Keratinocyte (primary cell): Measurements from ENCODE around the gene MEGF10. TPM values are rescaled to one million over a fixed set of nuclear protein-coding genes. Genes with fewer than 3 reads are reported as not detected.

Source experiments
- DNase-seq: peaks from one replicate; pipeline ENCODE4 v3.0.0-alpha.2; 2011; ENCODE audit warnings: low read depth, missing footprints, low spot score
- FAIRE-seq: peaks from 2 replicates; lab custom pipeline; 2011; peaks lifted over from hg19 to GRCh38; lab: Jason Lieb, UNC
- H2AFZ ChIP-seq: 2 replicates; pipeline ENCODE4 v1.6.0; 2012; ENCODE audit warnings: low read length, control low read depth, inconsistent platforms; ENCODE audit not compliant: control insufficient read depth
- H3K27ac ChIP-seq: 2 replicates; pipeline ENCODE4 v1.5.1; 2011; ENCODE audit warnings: low read length; ENCODE audit not compliant: control insufficient read depth, insufficient read depth
- H3K27me3 ChIP-seq: 3 replicates; pipeline ENCODE4 v1.6.0; 2011; ENCODE audit warnings: low read length; ENCODE audit not compliant: control insufficient read depth, insufficient read depth; ENCODE audit errors: extremely low read depth
- H3K36me3 ChIP-seq, 2 experiments: 2 replicates in 1 of 2; 3 replicates in 1 of 2; pipeline ENCODE4 v1.5.1; 2011; ENCODE audit warnings: low read length in 2 of 2, mild to moderate bottlenecking in 1 of 2; ENCODE audit not compliant: control insufficient read depth in 2 of 2, insufficient read depth in 2 of 2; ENCODE audit errors: extremely low read depth in 1 of 2
- H3K4me1 ChIP-seq: 3 replicates; pipeline ENCODE4 v1.5.1; 2011; ENCODE audit warnings: low read length; ENCODE audit not compliant: control insufficient read depth, insufficient read depth; ENCODE audit errors: extremely low read depth
- H3K4me2 ChIP-seq: 3 replicates; pipeline ENCODE4 v1.6.0; 2011; ENCODE audit warnings: low read depth, low read length; ENCODE audit not compliant: control insufficient read depth, insufficient read depth; ENCODE audit errors: extremely low read depth
- H3K4me3 ChIP-seq, 3 experiments: fragments of 200-600 bp in 1 of 3; sonication (generic) in 1 of 3; 2 replicates in 2 of 3; 3 replicates in 1 of 3; pipeline ENCODE4 v1.5.1; 2011 to 2016; ENCODE audit warnings: low read length in 3 of 3, mild to moderate bottlenecking in 3 of 3, control low read depth in 2 of 3, inconsistent platforms in 1 of 3, low read depth in 1 of 3, mixed read lengths in 1 of 3, mixed run types in 1 of 3, moderate library complexity in 1 of 3; ENCODE audit not compliant: control insufficient read depth in 2 of 3, insufficient read depth in 2 of 3; ENCODE audit errors: extremely low read depth in 1 of 3
- H3K79me2 ChIP-seq: 2 replicates; pipeline ENCODE4 v1.6.0; 2012; ENCODE audit warnings: low read length; ENCODE audit not compliant: control insufficient read depth, insufficient read depth
- H3K9ac ChIP-seq: 3 replicates; pipeline ENCODE4 v1.6.0; 2011; ENCODE audit warnings: low read length; ENCODE audit not compliant: control insufficient read depth, insufficient read depth; ENCODE audit errors: extremely low read depth
- H3K9me1 ChIP-seq: 3 replicates; pipeline ENCODE4 v1.6.0; 2011; ENCODE audit warnings: low read length; ENCODE audit not compliant: control insufficient read depth, insufficient read depth; ENCODE audit errors: extremely low read depth
- H3K9me3 ChIP-seq: 2 replicates; pipeline ENCODE4 v1.5.1; 2012; ENCODE audit warnings: low read depth, low read length; ENCODE audit not compliant: control insufficient read depth
- H4K20me1 ChIP-seq: 3 replicates; pipeline ENCODE4 v1.6.0; 2011; ENCODE audit warnings: low read length; ENCODE audit not compliant: control insufficient read depth, insufficient read depth; ENCODE audit errors: extremely low read depth
- EZH2 ChIP-seq: IDR thresholded peaks from one replicate; pipeline ENCODE4 v1.6.1; 2012; ENCODE audit warnings: inconsistent platforms, mild to moderate bottlenecking, low read length, moderate library complexity
- dilution Hi-C: fragments of 300-500 bp; cut with MboI; formaldehyde crosslinking; loops from one replicate; pipeline ENCODE4 v1.7.0; 2020; ENCODE audit warnings: low sequenced_read_pairs; ENCODE audit not compliant: extremely low pct_ligation_motif_present
- polyA plus RNA-seq, 5 experiments: library from polyadenylated mRNA; depleted of rRNA in 3 of 5; stranded (reverse) in 3 of 5; stranded (forward) in 1 of 5; unstranded in 1 of 5; fragments of >200 nt; gene quantifications; 1 replicate in 1 of 5; 2 replicates in 3 of 5; 3 replicates in 1 of 5; pipeline versions ENCODE4 v1.2.1 to v1.2.3, GENCODE V29; 2011 to 2012; ENCODE audit warnings: missing spikeins in 2 of 5, low read depth in 1 of 5, low replicate concordance in 1 of 5
- TF ChIP-seq, protein P1 (sequence below), 3 experiments: IDR thresholded peaks in 1 of 3; conservative IDR thresholded peaks in 1 of 3; optimal IDR thresholded peaks in 1 of 3; 2 replicates in 2 of 3; 3 replicates in 1 of 3; pipeline versions ENCODE3 to v1.5.1; 2011; ENCODE audit warnings: low read length in 3 of 3, mild to moderate bottlenecking in 3 of 3, moderate library complexity in 2 of 3, control low read depth in 1 of 3, inconsistent platforms in 1 of 3; ENCODE audit not compliant: insufficient read depth in 2 of 3; ENCODE audit errors: extremely low read depth in 1 of 3

MEGF10 gene
- polyA plus RNA-seq, 1 donor (not counting 4 experiments of a cell fraction or from before 2014, with no cell fraction given): not detected

DNA sequence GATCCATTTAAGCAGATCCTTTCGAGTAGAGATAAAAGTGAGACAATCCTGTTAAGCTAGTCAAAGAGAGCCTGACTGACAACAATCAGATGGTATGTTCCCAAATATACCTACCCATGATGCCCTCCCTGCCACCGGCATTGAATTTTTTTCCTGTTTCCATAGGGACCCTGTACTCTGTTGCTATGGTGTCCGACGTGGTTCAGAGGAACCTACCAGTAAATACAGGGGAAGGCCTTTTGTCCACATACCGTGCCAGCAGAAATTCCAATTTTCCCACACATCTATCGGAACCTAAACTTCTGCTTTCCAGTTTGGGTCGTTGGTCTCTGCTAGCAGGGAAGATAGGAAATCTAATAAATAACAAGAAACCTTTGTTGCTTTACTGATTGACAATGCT is 64.7 kb downstream of the MEGF10 start:
- no peak overlapping the region for H3K27ac ChIP-seq
- no peaks in the 10 kb centered on the region for H3K4me1 ChIP-seq
- no peak overlapping the region for H3K4me2 ChIP-seq
- no peaks in the 10 kb centered on the region for H3K9me3 ChIP-seq
- no peaks in the 10 kb centered on the region for H3K36me3 ChIP-seq
- TF ChIP-seq, protein P1, sequence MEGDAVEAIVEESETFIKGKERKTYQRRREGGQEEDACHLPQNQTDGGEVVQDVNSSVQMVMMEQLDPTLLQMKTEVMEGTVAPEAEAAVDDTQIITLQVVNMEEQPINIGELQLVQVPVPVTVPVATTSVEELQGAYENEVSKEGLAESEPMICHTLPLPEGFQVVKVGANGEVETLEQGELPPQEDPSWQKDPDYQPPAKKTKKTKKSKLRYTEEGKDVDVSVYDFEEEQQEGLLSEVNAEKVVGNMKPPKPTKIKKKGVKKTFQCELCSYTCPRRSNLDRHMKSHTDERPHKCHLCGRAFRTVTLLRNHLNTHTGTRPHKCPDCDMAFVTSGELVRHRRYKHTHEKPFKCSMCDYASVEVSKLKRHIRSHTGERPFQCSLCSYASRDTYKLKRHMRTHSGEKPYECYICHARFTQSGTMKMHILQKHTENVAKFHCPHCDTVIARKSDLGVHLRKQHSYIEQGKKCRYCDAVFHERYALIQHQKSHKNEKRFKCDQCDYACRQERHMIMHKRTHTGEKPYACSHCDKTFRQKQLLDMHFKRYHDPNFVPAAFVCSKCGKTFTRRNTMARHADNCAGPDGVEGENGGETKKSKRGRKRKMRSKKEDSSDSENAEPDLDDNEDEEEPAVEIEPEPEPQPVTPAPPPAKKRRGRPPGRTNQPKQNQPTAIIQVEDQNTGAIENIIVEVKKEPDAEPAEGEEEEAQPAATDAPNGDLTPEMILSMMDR (optimal IDR thresholded peaks at IDR 0.05 in 1 of 3, IDR thresholded peaks at IDR 0.05 in 1 of 3, conservative IDR thresholded peaks at IDR 0.05 in 1 of 3; ENCODE audit: extremely low read depth in 1 of 3, insufficient read depth in 2 of 3, low read length in 3 of 3): no peak
- no peak for TF ChIP-seq EZH2
- dilution Hi-C loops: no loop called here
- H3K9me1 ChIP-seq: no peaks in the 10 kb centered on the region
- H3K79me2 ChIP-seq: no peaks in the 10 kb centered on the region
- H3K27me3 ChIP-seq: no peaks in the 10 kb centered on the region
- no peak overlapping the region for H3K4me3 ChIP-seq
- no peak overlapping the region for H2AFZ ChIP-seq
- no peaks in the 10 kb centered on the region for H4K20me1 ChIP-seq
- no peak for DNase-seq
- FAIRE-seq: no peak
- H3K9ac ChIP-seq: no peak overlapping the region

DNA sequence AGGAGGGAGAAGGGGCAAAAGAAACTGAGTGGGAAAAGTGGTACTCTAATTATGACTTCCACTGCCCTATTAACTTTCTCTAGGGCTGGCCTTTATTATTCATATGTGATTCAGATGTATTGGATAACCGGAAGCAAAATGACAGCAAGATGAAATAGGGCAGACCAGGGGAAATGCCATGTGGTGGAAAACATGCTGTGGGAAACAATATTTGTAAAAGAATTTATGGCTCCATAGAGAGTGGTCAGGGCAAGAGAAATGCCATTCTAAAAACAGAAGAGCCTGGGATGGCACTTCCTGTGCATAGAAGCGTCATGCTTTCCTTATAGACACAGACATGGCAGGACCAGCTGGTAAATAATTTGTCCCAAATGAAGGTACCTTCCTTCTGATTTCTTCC is 67.7 kb downstream of the MEGF10 start:
- H3K4me2 ChIP-seq: no peak overlapping the region
- H3K4me3 ChIP-seq: no peak overlapping the region
- FAIRE-seq: no peak
- no peaks in the 10 kb centered on the region for H4K20me1 ChIP-seq
- dilution Hi-C loops: no loop called here
- no peak for TF ChIP-seq EZH2
- TF ChIP-seq, protein P1 (optimal IDR thresholded peaks at IDR 0.05 in 1 of 3, IDR thresholded peaks at IDR 0.05 in 1 of 3, conservative IDR thresholded peaks at IDR 0.05 in 1 of 3; ENCODE audit: extremely low read depth in 1 of 3, insufficient read depth in 2 of 3, low read length in 3 of 3): no peak
- no peaks in the 10 kb centered on the region for H3K9me1 ChIP-seq
- no peaks in the 10 kb centered on the region for H3K4me1 ChIP-seq
- no peaks in the 10 kb centered on the region for H3K36me3 ChIP-seq
- H3K9me3 ChIP-seq: no peaks in the 10 kb centered on the region
- H3K27ac ChIP-seq: no peak overlapping the region
- no peak overlapping the region for H3K9ac ChIP-seq
- H3K27me3 ChIP-seq: no peaks in the 10 kb centered on the region
- H3K79me2 ChIP-seq: no peaks in the 10 kb centered on the region
- DNase-seq: no peak
- H2AFZ ChIP-seq: no peak overlapping the region
